Nephron progenitor cell (in vitro differentiated cells): ENCODE measurements around the gene GFOD1.

Experiments used
- DNase-seq: peaks from one replicate; pipeline ENCODE4 v3.0.0; 2021
- H3K27ac Mint-ChIP-seq: 2 replicates; pipeline ENCODE4 v1.8.0; 2021; ENCODE audit warnings: mild to moderate bottlenecking, moderate library complexity, mixed read lengths
- H3K27me3 Mint-ChIP-seq: 2 replicates; pipeline ENCODE4 v1.8.0; 2021; ENCODE audit warnings: mild to moderate bottlenecking, low read depth, mixed read lengths; ENCODE audit not compliant: poor library complexity
- H3K36me3 Mint-ChIP-seq: 2 replicates; pipeline ENCODE4 v1.8.0; 2021; ENCODE audit warnings: low read depth, mixed read lengths
- H3K4me1 Mint-ChIP-seq: 2 replicates; pipeline ENCODE4 v1.8.0; 2021; ENCODE audit warnings: mixed read lengths
- H3K4me3 Mint-ChIP-seq: 2 replicates; pipeline ENCODE4 v1.8.0; 2021; ENCODE audit warnings: mild to moderate bottlenecking, moderate library complexity, mixed read lengths
- H3K9me3 Mint-ChIP-seq: 2 replicates; pipeline ENCODE4 v1.8.0; 2021; ENCODE audit warnings: mild to moderate bottlenecking, moderate library complexity, mixed read lengths
- CTCF ChIP-seq: fragments of 200-600 bp; sonication (generic); IDR thresholded peaks from 2 replicates; pipeline ENCODE4 v1.5.0; 2021; ENCODE audit warnings: antibody characterized with exemption

The GFOD1 gene

GRCh38 chr6:13500264-13500663, 12.9 kb upstream of the GFOD1 start:
- Mint-ChIP-seq H3K27me3 (no peaks in the 10 kb centered on the region), H3K9me3 (peaks cover 18% of the 10 kb centered on the region), H3K36me3 (peaks cover 10% of the 10 kb centered on the region), H3K27ac (peak overlapping the region; percentile 41), H3K4me3 (no peak overlapping the region), H3K4me1 (peaks cover 24% of the 10 kb centered on the region)
- TF ChIP-seq CTCF = no peak
- DNase-seq = no peak

GRCh38 chr6:13496513-13497190, 9.3 kb upstream of the GFOD1 start:
- Mint-ChIP-seq H3K27ac (peak overlapping the region; percentile 90), H3K27me3 (no peaks in the 10 kb centered on the region), H3K36me3 (peaks cover 5% of the 10 kb centered on the region), H3K9me3 (peaks cover 10% of the 10 kb centered on the region), H3K4me1 (peaks cover 35% of the 10 kb centered on the region), H3K4me3 (no peak overlapping the region)
- DNase-seq = no peak
- TF ChIP-seq CTCF = no peak

GRCh38 chr6:13495818-13496217, 8.4 kb upstream of the GFOD1 start:
- H3K36me3 Mint-ChIP-seq = no peaks in the 10 kb centered on the region
- TF ChIP-seq CTCF = no peak
- peaks cover 3% of the 10 kb centered on the region for H3K27me3 Mint-ChIP-seq
- DNase-seq = no peak
- peak overlapping the region; percentile 90 for H3K27ac Mint-ChIP-seq
- peaks cover 35% of the 10 kb centered on the region for H3K4me1 Mint-ChIP-seq
- no peak overlapping the region for H3K4me3 Mint-ChIP-seq
- H3K9me3 Mint-ChIP-seq = peaks cover 3% of the 10 kb centered on the region

GRCh38 chr6:13495112-13495776, 7.8 kb upstream of the GFOD1 start:
- peaks cover 7% of the 10 kb centered on the region for H3K27me3 Mint-ChIP-seq
- H3K4me1 Mint-ChIP-seq = peaks cover 35% of the 10 kb centered on the region
- no peak overlapping the region for H3K27ac Mint-ChIP-seq
- H3K9me3 Mint-ChIP-seq = peaks cover 3% of the 10 kb centered on the region
- TF ChIP-seq CTCF = no peak
- no peaks in the 10 kb centered on the region for H3K36me3 Mint-ChIP-seq
- no peak overlapping the region for H3K4me3 Mint-ChIP-seq
- no peak for DNase-seq

GRCh38 chr6:13494137-13494536, 6.7 kb upstream of the GFOD1 start:
- H3K4me3 Mint-ChIP-seq = no peak overlapping the region
- H3K4me1 Mint-ChIP-seq = peaks cover 35% of the 10 kb centered on the region
- no peak for DNase-seq
- H3K36me3 Mint-ChIP-seq = no peaks in the 10 kb centered on the region
- H3K27ac Mint-ChIP-seq = no peak overlapping the region
- no peak for TF ChIP-seq CTCF
- peaks cover 15% of the 10 kb centered on the region for H3K27me3 Mint-ChIP-seq
- H3K9me3 Mint-ChIP-seq = no peaks in the 10 kb centered on the region

- H3K4me3 Mint-ChIP-seq = no peak overlapping the region
- H3K36me3 Mint-ChIP-seq = no peaks in the 10 kb centered on the region
- no peaks in the 10 kb centered on the region for H3K9me3 Mint-ChIP-seq
- H3K27ac Mint-ChIP-seq = no peak overlapping the region
- peaks cover 24% of the 10 kb centered on the region for H3K27me3 Mint-ChIP-seq
- DNase-seq = no peak
- no peak for TF ChIP-seq CTCF
- H3K4me1 Mint-ChIP-seq = peaks cover 35% of the 10 kb centered on the region
Observed at GRCh38 chr6:13493147-13493546, 5.7 kb upstream of the GFOD1 start.
